Kidney (tissue), 14 donors: ENCODE measurements around the gene INKA1. TPM values are rescaled to one million over a fixed set of nuclear protein-coding genes. Genes with fewer than 3 reads are reported as not detected.

ENCODE experiments used
- DNase-seq, 5 donors: peaks; one replicate each; pipeline ENCODE4 v3.0.0-alpha.2; 2013 to 2020
- FAIRE-seq: peaks from 2 replicates; lab custom pipeline; 2012; peaks lifted over from hg19 to GRCh38; lab: Jason Lieb, UNC
- H3K27ac ChIP-seq, 2 donors: one replicate each; pipeline ENCODE4 v1.7.0; 2013; ENCODE audit warnings: low read depth in 2 of 2, low read length in 2 of 2, inconsistent platforms in 1 of 2
- H3K27me3 ChIP-seq: one replicate; pipeline ENCODE4 v1.7.1; 2013; ENCODE audit warnings: low read length, inconsistent platforms; ENCODE audit not compliant: control insufficient read depth, insufficient read depth
- H3K36me3 ChIP-seq, 3 donors: one replicate each; pipeline versions ENCODE4 v1.7.0 to v1.7.1; 2013; ENCODE audit warnings: low read length in 3 of 3, control low read depth in 1 of 3, inconsistent platforms in 1 of 3; ENCODE audit not compliant: insufficient read depth in 3 of 3, control insufficient read depth in 2 of 3
- H3K4me1 ChIP-seq, 3 donors: one replicate each; pipeline versions ENCODE4 v1.7.0 to v1.7.1; 2013; ENCODE audit warnings: low read length in 3 of 3, inconsistent platforms in 1 of 3, low read depth in 1 of 3; ENCODE audit not compliant: control insufficient read depth in 2 of 3, insufficient read depth in 2 of 3
- H3K4me3 ChIP-seq, 3 donors: one replicate each; pipeline versions ENCODE4 v1.7.0 to v1.8.1; 2013; ENCODE audit warnings: low read length in 3 of 3, control low read depth in 1 of 3, inconsistent platforms in 1 of 3
- H3K9ac ChIP-seq, 3 donors: one replicate each; pipeline versions ENCODE4 v1.7.0 to v1.7.1; 2013; ENCODE audit warnings: low read length in 3 of 3, control low read depth in 1 of 3, inconsistent platforms in 1 of 3
- H3K9me3 ChIP-seq, 3 donors: one replicate each; pipeline versions ENCODE4 v1.7.0 to v1.7.1; 2013; ENCODE audit warnings: low read length in 3 of 3, control low read depth in 1 of 3, inconsistent platforms in 1 of 3; ENCODE audit not compliant: control insufficient read depth in 2 of 3, insufficient read depth in 1 of 3
- intact Hi-C: fragments of 100-400 bp; cut with DNase I; formaldehyde crosslinking; loops from one replicate; pipeline ENCODE4 v1.11.1; 2022
- polyA plus RNA-seq: library from polyadenylated mRNA; stranded (reverse); fragments of 350-450 nt; fragmentation: Illumina TruSeq; extraction: RNeasy Lipid Tissue Mini Kit (QIAGEN cat#74804); gene quantifications from one replicate; pipeline ENCODE4 v1.2.3, GENCODE V29; 2014; ENCODE audit warnings: low read depth, low replicate concordance; ENCODE audit not compliant: insufficient read depth
- total RNA-seq: library from RNA; stranded (reverse); fragmentation: NEBNext Ultra II Directional; extraction: Animal tissue kit (Norgen Biotek cat#: 25700); gene quantifications from one replicate; pipeline ENCODE4 v1.2.1, GENCODE V29; 2021
- TF ChIP-seq, protein P1 (sequence below): IDR thresholded peaks from 3 replicates; pipeline ENCODE4 v1.5.1; 2012; ENCODE audit warnings: mild to moderate bottlenecking, moderate library complexity, borderline replicate concordance; ENCODE audit not compliant: insufficient read depth; ENCODE audit errors: extremely low read depth
- donor health status: control.
- donor health status: control.
- donor health status: control.
- donor health status: control.
- donor health status: control.
- donor health status: DM: yes; HTN: yes; CAD: no.
- donor health status: Normal renal cell carcinoma (clear cell type).

Gene INKA1
- total and polyA plus RNA-seq, 2 donors from 2014 or later = 6.3 to 9.1 TPM

DNA sequence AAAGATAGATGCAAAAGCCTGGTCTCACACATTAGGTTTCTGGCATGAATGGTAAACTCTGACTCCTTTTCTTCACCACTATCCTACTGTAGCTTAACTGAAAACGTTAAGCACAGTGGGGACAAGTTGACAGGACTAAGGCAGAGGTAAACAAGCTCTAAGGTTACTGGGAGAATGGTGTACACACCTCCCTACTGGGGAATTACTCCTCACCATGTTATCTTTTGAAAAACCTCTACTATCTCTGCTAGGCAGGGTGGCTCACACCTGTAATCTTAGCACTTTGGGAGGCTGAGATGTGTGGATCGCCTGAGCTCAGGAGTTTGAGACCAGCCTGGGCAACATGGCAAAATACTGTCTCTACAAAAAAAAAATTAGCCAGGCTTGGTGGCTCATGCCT is 45.9 kb upstream of the INKA1 start:
- H3K27ac ChIP-seq = no peak overlapping the region
- H3K9me3 ChIP-seq = no peaks in the 10 kb centered on the region
- intact Hi-C loops = no loop called here
- TF ChIP-seq, protein P1, sequence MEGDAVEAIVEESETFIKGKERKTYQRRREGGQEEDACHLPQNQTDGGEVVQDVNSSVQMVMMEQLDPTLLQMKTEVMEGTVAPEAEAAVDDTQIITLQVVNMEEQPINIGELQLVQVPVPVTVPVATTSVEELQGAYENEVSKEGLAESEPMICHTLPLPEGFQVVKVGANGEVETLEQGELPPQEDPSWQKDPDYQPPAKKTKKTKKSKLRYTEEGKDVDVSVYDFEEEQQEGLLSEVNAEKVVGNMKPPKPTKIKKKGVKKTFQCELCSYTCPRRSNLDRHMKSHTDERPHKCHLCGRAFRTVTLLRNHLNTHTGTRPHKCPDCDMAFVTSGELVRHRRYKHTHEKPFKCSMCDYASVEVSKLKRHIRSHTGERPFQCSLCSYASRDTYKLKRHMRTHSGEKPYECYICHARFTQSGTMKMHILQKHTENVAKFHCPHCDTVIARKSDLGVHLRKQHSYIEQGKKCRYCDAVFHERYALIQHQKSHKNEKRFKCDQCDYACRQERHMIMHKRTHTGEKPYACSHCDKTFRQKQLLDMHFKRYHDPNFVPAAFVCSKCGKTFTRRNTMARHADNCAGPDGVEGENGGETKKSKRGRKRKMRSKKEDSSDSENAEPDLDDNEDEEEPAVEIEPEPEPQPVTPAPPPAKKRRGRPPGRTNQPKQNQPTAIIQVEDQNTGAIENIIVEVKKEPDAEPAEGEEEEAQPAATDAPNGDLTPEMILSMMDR = no peak
- no peak for FAIRE-seq
- H3K4me3 ChIP-seq = no peak overlapping the region
- peaks cover 0 to 4% (median 0%) of the 10 kb centered on the region in 3 donors for H3K4me1 ChIP-seq
- DNase-seq = no peak
- H3K9ac ChIP-seq = no peak overlapping the region
- no peaks in the 10 kb centered on the region for H3K36me3 ChIP-seq
- no peaks in the 10 kb centered on the region for H3K27me3 ChIP-seq

DNA sequence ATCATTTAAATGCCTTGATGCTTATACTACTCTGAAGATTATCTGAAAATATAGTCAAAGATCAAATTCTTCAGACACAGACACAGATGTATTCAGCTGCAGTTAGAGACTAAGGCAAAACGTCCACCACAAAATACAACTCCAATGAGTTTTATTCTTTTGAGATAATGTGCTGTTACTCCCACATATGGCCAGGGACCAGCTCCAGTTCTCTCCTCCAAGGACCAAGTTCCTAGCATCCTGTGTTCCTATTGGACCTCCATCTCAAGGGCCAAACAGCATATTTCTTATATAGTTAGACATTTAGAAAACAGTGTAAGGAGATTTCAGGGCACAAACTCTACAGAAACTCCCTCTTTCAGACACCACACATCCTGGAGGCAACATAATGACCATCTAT is 43.8 kb upstream of the INKA1 start:
- H3K36me3 ChIP-seq = no peaks in the 10 kb centered on the region
- H3K9me3 ChIP-seq = no peaks in the 10 kb centered on the region
- intact Hi-C loops = no loop called here
- TF ChIP-seq, protein P1 = no peak
- H3K9ac ChIP-seq = no peak overlapping the region
- H3K27ac ChIP-seq = no peak overlapping the region
- H3K4me1 ChIP-seq = peaks cover 0 to 4% (median 0%) of the 10 kb centered on the region in 3 donors
- FAIRE-seq = no peak
- no peaks in the 10 kb centered on the region for H3K27me3 ChIP-seq
- H3K4me3 ChIP-seq = no peak overlapping the region
- DNase-seq = peak in 2 of 5 donors; percentile 5 to 58

DNA sequence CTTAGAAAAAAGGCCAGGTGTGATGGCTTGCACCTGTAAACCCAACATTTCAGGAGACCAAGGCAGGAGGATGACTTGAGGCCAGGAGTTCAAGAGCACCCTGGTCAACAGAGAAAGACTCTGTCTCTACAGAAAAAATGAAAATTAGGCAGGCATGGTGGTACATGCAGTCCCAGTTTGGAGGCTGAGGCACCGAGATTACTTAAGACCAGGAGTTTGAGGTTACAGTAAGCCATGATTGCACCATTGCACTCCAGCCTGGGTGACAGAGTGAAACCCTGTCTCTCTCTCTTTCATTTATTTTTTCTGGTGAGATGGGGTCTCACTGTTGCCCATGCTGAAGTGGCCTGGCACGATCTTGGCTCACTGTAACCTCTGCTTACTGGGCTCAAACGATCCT is 41.4 kb upstream of the INKA1 start:
- FAIRE-seq (no peak), DNase-seq (no peak)
- no peak overlapping the region for H3K27ac ChIP-seq
- no peaks in the 10 kb centered on the region for H3K9me3 ChIP-seq
- no peak overlapping the region for H3K4me3 ChIP-seq
- H3K36me3 ChIP-seq = no peaks in the 10 kb centered on the region
- TF ChIP-seq, protein P1 = no peak
- intact Hi-C loops = no loop called here
- no peaks in the 10 kb centered on the region for H3K27me3 ChIP-seq
- no peaks in the 10 kb centered on the region for H3K4me1 ChIP-seq
- no peak overlapping the region for H3K9ac ChIP-seq

DNA sequence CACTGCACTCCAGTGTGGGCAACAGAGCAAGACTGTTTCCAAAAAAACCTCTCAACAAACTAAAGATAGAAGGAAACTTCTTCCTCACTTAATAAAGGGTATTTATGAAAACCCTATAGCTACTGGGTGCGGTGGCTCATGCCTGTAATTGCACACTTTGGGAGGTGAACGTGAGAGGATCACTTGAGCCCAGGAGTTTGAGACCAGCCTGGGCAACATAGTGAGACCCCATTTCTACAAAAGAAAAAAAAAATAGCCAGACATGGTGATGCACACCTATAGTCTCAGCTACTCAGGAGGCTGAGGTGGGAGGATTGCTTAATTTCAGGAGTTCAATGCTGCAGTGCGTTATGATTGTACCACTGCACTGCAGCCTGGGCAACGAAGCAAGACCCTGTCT is 39.1 kb upstream of the INKA1 start:
- H3K27me3 ChIP-seq = no peaks in the 10 kb centered on the region
- no peak for DNase-seq
- FAIRE-seq = no peak

More for the DNA sequence above, 39.1 kb upstream of the INKA1 start:
- no peaks in the 10 kb centered on the region for H3K9me3 ChIP-seq
- no peaks in the 10 kb centered on the region for H3K4me1 ChIP-seq
- intact Hi-C loops = no loop called here
- TF ChIP-seq, protein P1 = no peak
- no peak overlapping the region for H3K9ac ChIP-seq
- no peak overlapping the region for H3K4me3 ChIP-seq
- H3K36me3 ChIP-seq = no peaks in the 10 kb centered on the region
- H3K27ac ChIP-seq = no peak overlapping the region
